Suprapubic skin (tissue), 4 donors: ENCODE results near the gene BCKDHB. TPM values are rescaled to one million over a fixed set of nuclear protein-coding genes. Genes with fewer than 3 reads are reported as not detected.
"Not testable (repeated sequence)": the region's sequence is repeated elsewhere in the genome, so short reads cannot be mapped to it uniquely, and the experiment has no call there.

Source experiments
- DNase-seq, 2 donors: peaks; one replicate each; pipeline ENCODE4 v3.0.0-alpha.2; 2019; ENCODE audit warnings: low spot score in 2 of 2
- H3K27ac ChIP-seq: fragments of 200-600 bp; sonication (generic); one replicate; pipeline ENCODE4 v1.5.1; 2019
- H3K27me3 ChIP-seq: fragments of 200-600 bp; sonication (generic); one replicate; pipeline ENCODE4 v1.5.1; 2019
- H3K36me3 ChIP-seq: fragments of 200-600 bp; sonication (generic); one replicate; pipeline ENCODE4 v1.5.1; 2019
- H3K4me1 ChIP-seq: fragments of 200-600 bp; sonication (generic); one replicate; pipeline ENCODE4 v1.5.1; 2019
- H3K4me3 ChIP-seq: fragments of 200-600 bp; sonication (generic); one replicate; pipeline ENCODE4 v1.5.1; 2019; ENCODE audit warnings: mild to moderate bottlenecking
- H3K9me3 ChIP-seq: fragments of 200-600 bp; sonication (generic); one replicate; pipeline ENCODE4 v1.5.1; 2019
- EP300 ChIP-seq: sonication (generic); formaldehyde crosslinking; IDR thresholded peaks from one replicate; pipeline ENCODE4 v1.6.1; 2017; ENCODE audit warnings: antibody characterized with exemption
- POLR2A ChIP-seq, 2 donors: fragments of 450-650 bp; IDR thresholded peaks; one replicate each; pipeline ENCODE4 v1.6.1; 2017; ENCODE audit warnings: antibody characterized with exemption in 2 of 2, mild to moderate bottlenecking in 2 of 2, moderate library complexity in 2 of 2
- POLR2AphosphoS5 ChIP-seq, 3 donors: sonication (generic); formaldehyde crosslinking; IDR thresholded peaks; one replicate each; pipeline ENCODE4 v1.6.1; 2017; ENCODE audit warnings: antibody characterized with exemption in 3 of 3
- WGBS: methylation state at CpG from one replicate; pipeline ENCODE4 v1.1.5; 2018; 5-methylcytosine and 5-hydroxymethylcytosine counted together
- total RNA-seq, 4 donors: library from RNA; depleted of rRNA; stranded (reverse); fragments of >200 nt; gene quantifications; one replicate each; pipeline ENCODE4 v1.1.0, GENCODE V29; 2016
- TF ChIP-seq, protein P1 (sequence below), 2 donors: fragments of 200-600 bp in 1 of 2; fragments of 450-650 bp in 1 of 2; sonication (generic) in 1 of 2; IDR thresholded peaks; one replicate each; pipeline ENCODE4 v1.5.1; 2016 to 2019; ENCODE audit warnings: antibody characterized with exemption in 2 of 2, mild to moderate bottlenecking in 1 of 2, moderate library complexity in 1 of 2

Gene BCKDHB
- total RNA-seq, 4 donors from 2014 or later, result 10.5 to 17.2 (median 14.1) TPM

DNA sequence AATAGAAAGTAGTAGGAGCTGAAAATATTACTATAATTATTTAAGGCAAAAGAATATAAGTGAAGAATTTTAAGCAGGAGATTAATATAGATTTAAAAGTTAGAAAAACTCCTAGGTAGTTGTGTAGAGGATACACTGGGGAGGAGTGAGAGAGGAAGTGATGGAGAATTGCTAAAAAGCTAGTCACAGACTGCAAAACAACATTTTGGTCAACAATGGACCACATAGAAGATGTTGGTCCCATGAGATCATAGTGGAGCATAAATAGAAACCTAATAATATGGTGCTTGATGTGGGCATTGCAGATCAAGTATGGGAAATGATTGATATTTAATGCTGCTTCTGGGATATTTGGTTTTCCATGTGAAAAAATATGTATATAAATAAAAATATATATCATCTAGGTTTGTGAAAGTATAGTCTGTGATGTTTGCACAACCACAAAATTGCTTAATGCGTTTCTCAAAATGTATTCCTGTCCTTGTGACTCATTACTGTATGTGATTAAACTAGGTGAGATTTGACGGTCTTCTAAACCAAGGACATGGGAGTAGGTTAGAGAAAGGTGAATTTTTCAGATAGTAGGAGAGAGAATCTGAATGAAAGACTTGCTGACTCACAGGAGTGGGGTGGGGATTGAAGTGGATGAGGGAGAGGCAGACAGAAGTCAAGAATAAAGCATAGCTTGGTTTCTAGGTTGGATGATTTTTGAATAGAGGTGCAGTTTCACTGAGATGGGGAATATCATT is 174.0 kb downstream of the BCKDHB start:
- Histone ChIP-seq H3K9me3 (no peaks in the 10 kb centered on the region), H3K4me3 (no peak overlapping the region), H3K27me3 (no peaks in the 10 kb centered on the region), H3K4me1 (no peaks in the 10 kb centered on the region), H3K27ac (no peak overlapping the region), H3K36me3 (no peaks in the 10 kb centered on the region)
- no peak for DNase-seq
- TF ChIP-seq EP300, result no peak
- TF ChIP-seq, protein P1, sequence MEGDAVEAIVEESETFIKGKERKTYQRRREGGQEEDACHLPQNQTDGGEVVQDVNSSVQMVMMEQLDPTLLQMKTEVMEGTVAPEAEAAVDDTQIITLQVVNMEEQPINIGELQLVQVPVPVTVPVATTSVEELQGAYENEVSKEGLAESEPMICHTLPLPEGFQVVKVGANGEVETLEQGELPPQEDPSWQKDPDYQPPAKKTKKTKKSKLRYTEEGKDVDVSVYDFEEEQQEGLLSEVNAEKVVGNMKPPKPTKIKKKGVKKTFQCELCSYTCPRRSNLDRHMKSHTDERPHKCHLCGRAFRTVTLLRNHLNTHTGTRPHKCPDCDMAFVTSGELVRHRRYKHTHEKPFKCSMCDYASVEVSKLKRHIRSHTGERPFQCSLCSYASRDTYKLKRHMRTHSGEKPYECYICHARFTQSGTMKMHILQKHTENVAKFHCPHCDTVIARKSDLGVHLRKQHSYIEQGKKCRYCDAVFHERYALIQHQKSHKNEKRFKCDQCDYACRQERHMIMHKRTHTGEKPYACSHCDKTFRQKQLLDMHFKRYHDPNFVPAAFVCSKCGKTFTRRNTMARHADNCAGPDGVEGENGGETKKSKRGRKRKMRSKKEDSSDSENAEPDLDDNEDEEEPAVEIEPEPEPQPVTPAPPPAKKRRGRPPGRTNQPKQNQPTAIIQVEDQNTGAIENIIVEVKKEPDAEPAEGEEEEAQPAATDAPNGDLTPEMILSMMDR (IDR thresholded peaks at IDR 0.05), result no peak
- TF ChIP-seq POLR2AphosphoS5 (IDR thresholded peaks at IDR 0.05), result no peak
- TF ChIP-seq POLR2A (IDR thresholded peaks at IDR 0.05), result no peak
- 86% methylated on average over 2 of the region's 2 CpGs for WGBS

DNA sequence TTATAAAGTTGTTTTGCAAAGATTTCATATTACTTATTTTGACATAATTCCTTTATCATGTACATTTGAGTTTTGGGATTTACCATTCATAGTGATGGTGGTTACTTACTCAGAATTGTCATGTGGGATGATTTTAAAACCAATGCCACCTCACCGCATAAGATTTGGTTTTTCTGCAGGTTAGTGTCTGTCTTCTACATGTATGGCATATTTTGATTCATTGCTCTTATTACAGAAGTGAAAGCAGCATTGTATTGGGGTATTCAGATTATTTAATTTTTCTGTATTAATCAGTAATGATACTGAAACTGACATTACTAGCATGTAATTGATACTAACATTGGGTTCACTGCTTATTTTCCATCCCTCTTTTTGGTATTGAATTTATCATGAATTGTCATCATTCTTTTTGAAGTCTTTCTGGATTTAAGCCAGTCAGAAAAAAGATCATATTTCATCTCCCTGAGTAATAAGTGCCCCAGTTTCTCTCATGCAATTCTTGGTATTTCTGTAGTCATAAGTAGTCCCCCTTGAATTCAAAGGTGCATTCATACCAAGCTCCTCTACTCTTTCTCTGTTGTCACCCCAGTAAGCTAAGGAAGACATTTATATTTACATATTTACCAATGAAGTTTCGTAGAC is 176.6 kb downstream of the BCKDHB start:
- TF ChIP-seq EP300, result no peak
- TF ChIP-seq, protein P1 (IDR thresholded peaks at IDR 0.05), result no peak
- TF ChIP-seq POLR2AphosphoS5 (IDR thresholded peaks at IDR 0.05), result no peak
- Histone ChIP-seq H3K36me3 (no peaks in the 10 kb centered on the region), H3K4me1 (no peaks in the 10 kb centered on the region), H3K9me3 (no peaks in the 10 kb centered on the region), H3K27ac (no peak overlapping the region), H3K27me3 (no peaks in the 10 kb centered on the region), H3K4me3 (no peak overlapping the region)
- DNase-seq, result no peak
- WGBS, result 89% methylated on average over 2 of the region's 2 CpGs

DNA sequence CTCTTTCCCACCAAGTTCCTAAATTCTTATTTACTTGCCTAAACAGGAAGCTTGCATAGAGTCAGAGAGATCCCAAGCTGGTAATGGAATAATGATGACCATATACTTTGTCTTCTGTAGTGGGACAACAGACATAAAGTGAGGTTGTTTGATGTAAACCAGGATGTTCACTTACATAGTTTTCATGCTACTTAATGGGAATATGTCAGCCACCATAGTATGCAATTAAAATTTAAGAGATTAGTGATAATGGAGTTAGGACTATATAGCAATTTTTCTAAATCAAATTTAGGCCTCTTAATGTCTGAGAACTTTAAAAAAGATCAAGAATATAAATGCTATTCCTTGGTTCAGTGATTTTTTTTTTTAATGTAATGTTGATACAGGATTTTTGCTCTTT is 180.6 kb downstream of the BCKDHB start:
- no peaks in the 10 kb centered on the region for H3K36me3 ChIP-seq
- no peaks in the 10 kb centered on the region for H3K4me1 ChIP-seq
- no peak overlapping the region for H3K4me3 ChIP-seq
- no peak for TF ChIP-seq EP300
- no peak for TF ChIP-seq POLR2AphosphoS5 (IDR thresholded peaks at IDR 0.05)
- TF ChIP-seq, protein P1 (IDR thresholded peaks at IDR 0.05), result no peak
- TF ChIP-seq POLR2A (IDR thresholded peaks at IDR 0.05), result no peak
- no peak for DNase-seq
- no peaks in the 10 kb centered on the region for H3K27me3 ChIP-seq
- H3K9me3 ChIP-seq, result no peaks in the 10 kb centered on the region
- no peak overlapping the region for H3K27ac ChIP-seq

DNA sequence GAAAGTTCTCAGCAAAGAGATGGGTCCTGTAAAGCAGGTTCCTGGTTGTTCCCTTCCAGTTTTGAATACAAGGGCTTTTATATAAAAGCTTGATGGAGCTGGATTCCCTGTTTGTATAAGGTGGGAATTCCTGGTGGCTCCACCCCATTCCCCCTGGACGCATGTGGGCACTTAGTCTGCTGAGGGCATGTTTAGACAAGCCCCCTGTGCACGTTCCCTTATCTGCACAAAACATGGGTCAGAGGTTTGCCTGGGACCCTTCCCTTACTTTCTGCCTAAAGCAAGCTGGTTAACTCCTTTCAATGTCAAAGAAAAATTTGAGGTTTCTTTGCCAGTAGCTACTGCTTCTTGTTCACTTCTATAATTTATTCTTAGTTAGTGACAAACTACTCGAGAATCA is 181.1 kb downstream of the BCKDHB start:
- H3K4me3 ChIP-seq, result no peak overlapping the region
- no peak for DNase-seq
- no peaks in the 10 kb centered on the region for H3K4me1 ChIP-seq
- no peaks in the 10 kb centered on the region for H3K36me3 ChIP-seq
- no peaks in the 10 kb centered on the region for H3K9me3 ChIP-seq
- no peaks in the 10 kb centered on the region for H3K27me3 ChIP-seq
- H3K27ac ChIP-seq, result no peak overlapping the region
- no peak for TF ChIP-seq EP300
- TF ChIP-seq, protein P1 (IDR thresholded peaks at IDR 0.05), result no peak
- TF ChIP-seq POLR2AphosphoS5 (IDR thresholded peaks at IDR 0.05), result no peak
- no peak for TF ChIP-seq POLR2A (IDR thresholded peaks at IDR 0.05)
- WGBS, result 82% methylated on average over 3 of the region's 3 CpGs

DNA sequence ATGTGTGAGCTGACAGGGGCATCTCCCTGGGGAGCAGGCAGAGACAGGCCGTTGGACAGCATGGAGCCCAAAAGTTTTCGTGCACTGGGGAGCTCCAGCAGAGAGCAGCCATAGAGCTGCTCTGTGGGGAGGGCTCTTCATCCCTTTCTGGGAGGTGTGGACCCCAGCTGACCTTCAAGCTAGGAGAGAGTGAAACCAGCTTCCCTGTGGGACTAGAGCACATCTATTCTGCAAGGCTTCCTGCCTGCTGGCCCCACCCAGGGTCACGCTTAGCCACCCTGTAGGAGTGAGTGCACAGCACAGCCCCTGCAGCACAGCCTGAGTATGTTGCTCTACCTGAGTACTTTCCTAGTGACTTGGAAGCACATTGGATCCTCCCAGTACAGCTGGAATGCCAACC is 183.3 kb downstream of the BCKDHB start:
- no peak for DNase-seq
- Histone ChIP-seq H3K4me3 (no peak overlapping the region), H3K27ac (no peak overlapping the region), H3K27me3 (no peaks in the 10 kb centered on the region), H3K9me3 (no peaks in the 10 kb centered on the region), H3K4me1 (no peaks in the 10 kb centered on the region), H3K36me3 (no peaks in the 10 kb centered on the region)
- 50% methylated on average over 2 of the region's 3 CpGs for WGBS
- TF ChIP-seq, protein P1 (IDR thresholded peaks at IDR 0.05), result no peak
- TF ChIP-seq POLR2AphosphoS5 (IDR thresholded peaks at IDR 0.05) (no peak), POLR2A (IDR thresholded peaks at IDR 0.05) (no peak), EP300 (no peak)

DNA sequence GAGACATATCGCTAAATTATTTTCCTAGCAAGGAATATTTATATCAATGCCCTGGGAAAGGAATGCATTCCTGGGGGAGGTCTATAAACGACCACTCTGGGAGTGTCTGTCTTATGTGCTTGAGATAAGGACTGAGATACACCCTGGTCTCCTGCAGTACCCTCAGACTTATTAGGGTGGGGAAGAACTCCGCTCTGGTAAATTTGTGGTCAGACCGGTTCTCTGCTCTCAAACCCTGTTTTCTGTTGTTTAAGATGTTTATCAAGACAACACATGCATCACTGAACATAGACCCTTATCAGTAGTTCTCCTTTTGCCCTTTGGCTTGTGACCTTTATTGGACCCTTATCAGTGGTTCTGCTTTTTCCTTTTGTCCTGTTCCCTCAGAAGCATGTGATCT is 188.1 kb downstream of the BCKDHB start:
- not testable (repeated sequence) for H3K9me3 ChIP-seq, H3K27ac ChIP-seq, H3K4me1 ChIP-seq, DNase-seq, H3K36me3 ChIP-seq, H3K27me3 ChIP-seq, H3K4me3 ChIP-seq
- 96% methylated on average over 4 of the region's 4 CpGs for WGBS
